Mucosa of descending colon (tissue), 3 donors: ENCODE results near the gene NR5A1. TPM values are rescaled to one million over a fixed set of nuclear protein-coding genes. Genes with fewer than 3 reads are reported as not detected.

Experiments used
- ATAC-seq: fragments of 200-7000 bp; cut with Tn5 transposase; one replicate; pipeline ENCODE4 v1.9.1; 2020; ENCODE audit warnings: mild to moderate bottlenecking, moderate library complexity
- DNase-seq, 3 donors: peaks; one replicate each; pipeline ENCODE4 v3.0.0-alpha.2; 2020
- H3K36me3 ChIP-seq: fragments of 200-600 bp; one replicate; pipeline ENCODE4 v1.8.0; 2021; ENCODE audit warnings: low read depth, mild to moderate bottlenecking
- H3K4me1 ChIP-seq: fragments of 200-600 bp; one replicate; pipeline ENCODE4 v1.8.0; 2021; ENCODE audit warnings: low read depth, mild to moderate bottlenecking
- H3K4me3 ChIP-seq: fragments of 200-600 bp; one replicate; pipeline ENCODE4 v1.8.0; 2021; ENCODE audit warnings: mild to moderate bottlenecking
- H3K9me3 ChIP-seq: fragments of 200-600 bp; one replicate; pipeline ENCODE4 v1.8.0; 2021; ENCODE audit warnings: mild to moderate bottlenecking
- intact Hi-C, 2 donors: fragments of 100-400 bp; cut with DNase I in 1 of 2; cut with micrococcal nuclease in 1 of 2; formaldehyde crosslinking; loops; one replicate each; pipeline versions ENCODE4 v1.11.0 to v1.11.1; 2022; cut with DNase I, micrococcal nuclease
- total RNA-seq, 3 donors: library from RNA; stranded (reverse); fragmentation: NEBNext Ultra II Directional in 2 of 3; extraction: Animal tissue kit (Norgen Biotek cat#: 25700) in 2 of 3; gene quantifications; one replicate each; pipeline versions ENCODE4 v1.2.1 to v1.2.4, GENCODE V29; 2021 to 2023
- TF ChIP-seq, protein P1 (sequence below): fragments of 200-600 bp; IDR thresholded peaks from one replicate; pipeline ENCODE4 v1.8.0; 2022; ENCODE audit warnings: antibody characterized with exemption, mild to moderate bottlenecking
- donor health status: DM: no; HTN: no; CAD: no; lungs with moderate emphysema.
- donor health status: DM: no; HTN: no; CAD: no.
- donor health status: DM: no; HTN: yes; CAD: no.

NR5A1 gene
- total RNA-seq, 3 donors from 2014 or later: 0.12 TPM; not detected in 2

DNA sequence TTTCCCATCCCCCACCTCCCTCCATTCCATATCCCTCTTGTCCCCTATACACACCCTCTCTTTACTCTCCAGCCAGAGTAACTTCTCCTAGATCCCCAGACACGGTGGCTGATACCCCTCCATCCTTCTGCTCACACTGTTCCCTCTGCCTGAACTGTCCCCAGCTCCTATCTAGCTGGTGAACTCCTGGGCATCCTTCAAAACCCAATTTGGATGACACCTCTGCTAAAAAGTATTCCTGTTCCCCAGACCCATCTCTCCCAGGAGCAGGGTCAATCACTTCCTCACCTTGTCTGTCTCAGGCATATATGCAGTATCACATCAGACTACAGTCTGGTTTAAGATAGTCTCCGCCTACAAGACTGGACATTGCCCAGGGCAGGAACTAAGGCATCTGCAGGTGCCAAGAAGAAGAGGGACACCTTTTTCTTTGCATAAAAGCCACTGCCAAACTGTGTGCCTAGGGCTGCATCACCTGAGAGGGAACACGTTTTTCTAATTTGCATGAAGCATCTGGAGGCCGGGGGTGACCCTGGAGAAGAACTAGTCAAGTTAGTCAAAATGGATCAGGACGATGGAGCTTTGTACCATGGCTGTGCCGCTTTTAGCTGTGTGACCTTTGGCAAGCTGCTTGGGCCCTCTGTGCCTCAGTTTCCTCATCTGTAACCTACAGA lies 27.1 kb downstream of the NR5A1 start:
- DNase-seq: peak in 1 of 3 donors; percentile 16

DNA sequence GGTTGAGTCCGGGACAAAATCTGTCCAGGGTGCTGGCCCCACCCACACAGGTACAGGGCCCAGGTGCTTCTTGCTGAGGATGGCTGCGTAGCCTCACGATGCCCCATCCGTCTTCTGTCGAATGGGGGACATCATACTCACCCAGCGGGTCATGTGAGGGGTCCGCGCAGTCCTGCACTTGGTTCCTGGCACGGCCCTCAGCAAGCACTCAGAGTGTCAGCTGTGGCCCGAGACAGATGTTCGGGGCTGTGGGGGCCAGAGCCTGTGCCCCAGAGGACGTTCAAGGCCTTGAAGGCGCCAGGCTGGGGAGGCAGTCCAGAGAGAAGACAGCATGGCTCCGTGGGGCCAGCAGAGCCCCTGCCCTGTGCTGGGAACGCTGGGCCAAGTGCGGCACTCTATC lies 27.8 kb downstream of the NR5A1 start:
- Histone ChIP-seq H3K36me3 (no peaks in the 10 kb centered on the region), H3K4me3 (no peak overlapping the region), H3K4me1 (peaks cover 6% of the 10 kb centered on the region), H3K9me3 (no peaks in the 10 kb centered on the region)
- no peak for ATAC-seq
- no peak for DNase-seq
- intact Hi-C loops: no loop called here
- TF ChIP-seq, protein P1, sequence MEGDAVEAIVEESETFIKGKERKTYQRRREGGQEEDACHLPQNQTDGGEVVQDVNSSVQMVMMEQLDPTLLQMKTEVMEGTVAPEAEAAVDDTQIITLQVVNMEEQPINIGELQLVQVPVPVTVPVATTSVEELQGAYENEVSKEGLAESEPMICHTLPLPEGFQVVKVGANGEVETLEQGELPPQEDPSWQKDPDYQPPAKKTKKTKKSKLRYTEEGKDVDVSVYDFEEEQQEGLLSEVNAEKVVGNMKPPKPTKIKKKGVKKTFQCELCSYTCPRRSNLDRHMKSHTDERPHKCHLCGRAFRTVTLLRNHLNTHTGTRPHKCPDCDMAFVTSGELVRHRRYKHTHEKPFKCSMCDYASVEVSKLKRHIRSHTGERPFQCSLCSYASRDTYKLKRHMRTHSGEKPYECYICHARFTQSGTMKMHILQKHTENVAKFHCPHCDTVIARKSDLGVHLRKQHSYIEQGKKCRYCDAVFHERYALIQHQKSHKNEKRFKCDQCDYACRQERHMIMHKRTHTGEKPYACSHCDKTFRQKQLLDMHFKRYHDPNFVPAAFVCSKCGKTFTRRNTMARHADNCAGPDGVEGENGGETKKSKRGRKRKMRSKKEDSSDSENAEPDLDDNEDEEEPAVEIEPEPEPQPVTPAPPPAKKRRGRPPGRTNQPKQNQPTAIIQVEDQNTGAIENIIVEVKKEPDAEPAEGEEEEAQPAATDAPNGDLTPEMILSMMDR: no peak

More for the DNA sequence above, 27.1 kb downstream of the NR5A1 start:
- peak; percentile 64 for ATAC-seq
- Histone ChIP-seq H3K9me3 (no peaks in the 10 kb centered on the region), H3K36me3 (no peaks in the 10 kb centered on the region), H3K4me3 (no peak overlapping the region), H3K4me1 (peaks cover 6% of the 10 kb centered on the region)
- intact Hi-C loops: no loop called here
- TF ChIP-seq, protein P1: no peak

DNA sequence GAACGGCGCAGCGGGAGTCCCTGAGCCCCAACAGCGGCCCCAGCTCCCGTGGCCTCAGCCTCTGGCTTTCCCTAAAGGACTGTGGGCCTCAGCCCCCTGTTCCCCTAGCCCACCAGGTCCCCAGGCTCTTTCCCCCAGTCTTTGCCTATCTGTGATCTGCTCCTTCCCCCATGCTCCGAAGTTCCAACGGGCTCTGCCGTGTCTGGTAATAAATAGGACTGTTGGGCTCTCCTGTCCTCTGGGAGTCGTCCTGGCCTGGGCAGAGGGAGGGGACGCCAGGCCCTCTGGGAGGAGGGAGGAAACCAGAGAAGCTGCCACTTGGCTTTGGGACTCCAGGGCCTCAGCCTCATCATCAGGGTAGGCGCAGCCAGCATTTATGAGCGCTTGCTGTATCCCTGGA lies 28.8 kb downstream of the NR5A1 start:
- TF ChIP-seq, protein P1: no peak
- intact Hi-C loops: no loop called here

DNA sequence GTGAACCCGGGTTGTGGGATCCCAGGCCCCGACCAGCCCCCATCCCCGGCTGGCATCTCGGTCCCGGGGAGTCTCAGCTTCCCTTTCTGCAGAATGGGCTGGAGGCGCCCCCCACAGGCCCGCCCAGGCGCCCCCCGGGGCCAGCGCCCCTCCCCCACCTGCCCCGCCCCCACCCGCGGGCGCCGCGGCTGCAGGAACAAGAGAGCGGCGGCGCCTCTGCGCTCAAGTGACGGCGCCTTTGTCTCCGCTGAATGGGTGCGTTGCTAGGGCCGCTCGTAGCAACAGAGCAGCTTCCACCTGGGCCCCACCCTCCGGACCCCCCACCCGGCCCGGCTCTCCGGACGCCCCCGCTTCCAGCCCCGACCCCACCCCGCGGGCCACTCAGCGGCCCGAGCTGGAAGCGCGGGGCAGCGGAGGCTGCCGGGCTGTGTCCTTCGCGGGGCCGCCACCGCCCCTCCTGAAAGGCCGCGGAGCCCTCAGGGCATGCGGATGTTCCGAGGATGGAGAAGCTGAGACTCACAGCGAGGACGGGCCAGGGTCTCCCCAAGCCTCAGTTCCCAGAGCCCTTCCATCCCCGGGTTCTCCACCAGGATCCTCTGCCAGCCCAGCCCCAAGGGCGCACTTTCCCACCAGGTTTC lies 29.4 kb downstream of the NR5A1 start:
- intact Hi-C loops: no loop called here
- Histone ChIP-seq H3K36me3 (no peaks in the 10 kb centered on the region), H3K4me1 (peaks cover 6% of the 10 kb centered on the region), H3K4me3 (no peak overlapping the region), H3K9me3 (no peaks in the 10 kb centered on the region)
- DNase-seq (no peak), ATAC-seq (no peak)
- TF ChIP-seq, protein P1: no peak

More for the DNA sequence above, 28.8 kb downstream of the NR5A1 start:
- H3K36me3 ChIP-seq: no peaks in the 10 kb centered on the region
- DNase-seq (no peak), ATAC-seq (no peak)
- H3K4me3 ChIP-seq: no peak overlapping the region
- H3K4me1 ChIP-seq: peaks cover 6% of the 10 kb centered on the region
- no peaks in the 10 kb centered on the region for H3K9me3 ChIP-seq

DNA sequence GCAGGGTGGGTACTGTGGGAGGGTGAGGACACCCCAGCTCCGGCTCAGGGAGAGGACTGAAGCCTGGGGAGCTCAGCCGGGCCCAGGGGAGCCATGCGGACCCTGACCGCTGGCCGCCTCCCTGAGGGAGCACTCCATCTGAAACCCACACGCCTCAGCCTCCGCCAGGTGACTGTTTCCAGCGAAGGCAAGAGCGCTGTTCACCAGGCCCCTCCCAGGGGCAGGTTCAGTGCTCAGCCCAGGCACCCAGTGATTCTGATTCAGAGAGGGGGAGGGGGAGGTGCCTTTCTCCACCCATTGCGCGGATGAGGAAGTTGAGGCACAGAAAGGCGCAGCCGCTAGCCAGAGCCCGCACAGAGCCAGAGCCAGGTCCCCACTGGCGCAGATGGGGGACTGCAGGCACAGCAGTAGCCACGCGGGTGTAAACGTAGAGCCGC lies 30.0 kb downstream of the NR5A1 start:
- no peaks in the 10 kb centered on the region for H3K36me3 ChIP-seq
- peaks cover 6% of the 10 kb centered on the region for H3K4me1 ChIP-seq
- H3K9me3 ChIP-seq: no peaks in the 10 kb centered on the region
- H3K4me3 ChIP-seq: no peak overlapping the region
- ATAC-seq (no peak), DNase-seq (no peak)
- intact Hi-C loops: no loop called here
- TF ChIP-seq, protein P1: no peak
